A673 (cell line): ENCODE results near the gene YTHDC1.

Source experiments
- CTCF ChIP-seq: fragments of 300-800, 200-600 bp; sonication (generic); conservative IDR thresholded peaks from 2 replicates; pipeline ENCODE4 v1.5.1; 2017; ENCODE audit warnings: low read depth, mild to moderate bottlenecking, antibody characterized with exemption, low read length, moderate library complexity, mixed read lengths
- EZH2 ChIP-seq: fragments of 200-600 bp; sonication (generic); IDR thresholded peaks from 2 replicates; pipeline ENCODE4 v1.6.1; 2017; ENCODE audit warnings: borderline replicate concordance, low read depth, mild to moderate bottlenecking, mixed read lengths, antibody characterized with exemption, low read length; ENCODE audit not compliant: poor library complexity, severe bottlenecking

- no peak for TF ChIP-seq CTCF
- no peak for TF ChIP-seq EZH2
Measured at GRCh38 chr4:68359508-68359907, 9.6 kb upstream of the YTHDC1 start.
